Skin of body (tissue), 3 donors: ENCODE data around the gene CADM4. TPM values are rescaled to one million over a fixed set of nuclear protein-coding genes. Genes with fewer than 3 reads are reported as not detected.
A peak's percentile ranks its signal among the peaks of the same experiment; 100 is the strongest.
"Not testable (repeated sequence)": the region's sequence is repeated elsewhere in the genome, so short reads cannot be mapped to it uniquely, and the experiment has no call there.

Source experiments
- DNase-seq: peaks from one replicate; lab custom pipeline; 2025; lab: John Stamatoyannopoulos, UW
- small RNA-seq: library from RNA; depleted of rRNA; stranded (forward); fragments of <200 nt; gene quantifications from one replicate; pipeline ENCODE3, GENCODE V24; 2014; ENCODE audit warnings: low replicate concordance
- total RNA-seq: library from RNA; depleted of rRNA; stranded (reverse); fragments of >200 nt; gene quantifications from one replicate; pipeline ENCODE4 v1.2.3, GENCODE V29; 2014

The CADM4 gene
- total RNA-seq, 1 donor from 2014 or later: 10.4 TPM

DNA sequence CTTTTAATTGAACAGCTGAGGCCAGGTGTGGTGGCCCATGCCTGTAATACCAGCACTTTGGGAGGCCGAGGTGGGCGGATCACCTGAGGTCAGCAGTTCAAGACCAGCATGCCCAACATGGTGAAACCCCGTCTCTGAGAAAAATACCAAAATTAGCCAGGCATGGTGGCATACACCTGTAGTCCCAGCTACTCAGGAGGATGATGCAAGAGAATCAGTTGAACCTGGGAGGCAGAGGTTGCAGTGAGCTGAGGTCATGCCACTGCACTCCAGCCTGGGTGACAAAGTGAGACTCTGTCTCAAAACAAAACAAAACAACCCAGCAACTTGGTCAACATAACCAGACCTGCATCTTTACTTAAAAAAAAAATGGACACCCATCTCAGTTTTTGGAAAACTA, 52.6 kb downstream of the CADM4 start:
- DNase-seq: not testable (repeated sequence)

DNA sequence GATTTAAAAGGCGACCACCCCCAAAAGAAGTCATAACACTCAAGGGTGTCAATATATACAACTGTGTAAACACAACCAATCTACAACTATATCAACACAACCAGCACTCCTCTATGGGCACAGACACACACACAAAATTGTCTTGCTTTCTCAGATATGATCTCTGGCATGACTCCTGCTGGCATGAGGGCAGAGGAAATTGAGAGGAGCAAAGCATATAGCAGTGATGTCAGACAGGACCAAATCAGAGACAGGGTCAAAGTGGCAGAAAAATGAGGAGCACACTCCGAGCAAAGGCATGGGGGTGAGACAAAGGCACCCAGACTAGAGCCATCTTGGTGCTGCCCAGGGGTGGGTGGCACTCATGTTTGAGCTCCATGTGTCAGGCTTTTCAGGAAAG, 53.3 kb downstream of the CADM4 start:
- DNase-seq: no peak

DNA sequence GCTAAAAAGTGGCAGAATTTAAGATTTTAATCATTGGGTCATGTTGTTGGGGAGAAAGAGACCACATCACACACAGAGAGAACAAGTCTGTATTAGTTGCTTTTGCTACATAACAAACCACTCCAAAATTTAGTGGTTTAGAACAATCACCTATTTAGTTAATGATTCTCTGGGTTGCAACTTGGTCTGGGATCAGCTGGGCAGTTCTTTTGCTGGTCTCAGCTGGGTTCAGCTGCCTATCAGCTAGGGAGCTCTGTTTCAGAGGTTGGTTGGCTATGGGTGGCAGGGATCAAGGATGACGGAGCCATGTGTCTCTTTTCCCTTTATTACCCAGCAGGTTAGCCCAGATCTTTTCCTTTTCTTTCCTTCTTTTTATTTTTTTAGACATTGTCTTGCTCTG, 55.2 kb downstream of the CADM4 start:
- no peak for DNase-seq

DNA sequence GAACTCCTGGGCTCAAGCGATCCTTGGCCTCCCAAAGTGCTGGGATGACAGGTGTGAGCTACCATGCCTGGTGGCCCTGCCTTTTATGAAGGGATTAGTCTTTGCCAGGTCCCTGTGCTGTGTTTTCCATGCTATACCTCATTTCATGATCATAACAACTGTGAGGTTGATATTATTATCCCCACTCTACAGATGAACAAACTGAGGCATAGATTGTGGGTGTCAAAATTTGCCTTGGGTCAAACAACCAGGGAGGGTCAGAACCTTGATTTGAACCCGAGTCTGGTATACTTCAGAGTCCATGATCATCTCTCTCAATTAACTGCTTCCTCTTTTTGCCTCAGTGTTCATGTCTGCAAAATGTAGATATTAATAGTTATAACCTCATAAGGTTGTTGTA, 57.2 kb downstream of the CADM4 start:
- DNase-seq: no peak

DNA sequence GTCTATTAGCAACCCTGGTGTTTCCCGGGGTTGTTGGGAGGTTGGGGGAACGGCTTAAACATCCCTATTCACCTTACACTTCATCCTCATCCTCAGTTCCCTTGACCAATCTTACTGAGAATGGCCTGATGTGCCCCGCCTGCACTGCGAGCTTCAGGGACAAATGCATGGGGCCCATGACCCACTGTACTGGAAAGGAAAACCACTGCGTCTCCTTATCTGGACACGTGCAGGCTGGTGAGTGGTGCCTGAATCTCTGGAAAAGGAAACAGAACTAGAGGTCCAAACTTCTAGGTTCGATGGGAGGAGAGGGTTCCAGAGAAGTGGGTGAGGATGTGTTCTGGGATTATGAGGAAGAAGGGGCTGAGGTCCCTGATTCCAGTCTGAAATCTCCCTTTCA, 58.2 kb downstream of the CADM4 start:
- no peak for DNase-seq

DNA sequence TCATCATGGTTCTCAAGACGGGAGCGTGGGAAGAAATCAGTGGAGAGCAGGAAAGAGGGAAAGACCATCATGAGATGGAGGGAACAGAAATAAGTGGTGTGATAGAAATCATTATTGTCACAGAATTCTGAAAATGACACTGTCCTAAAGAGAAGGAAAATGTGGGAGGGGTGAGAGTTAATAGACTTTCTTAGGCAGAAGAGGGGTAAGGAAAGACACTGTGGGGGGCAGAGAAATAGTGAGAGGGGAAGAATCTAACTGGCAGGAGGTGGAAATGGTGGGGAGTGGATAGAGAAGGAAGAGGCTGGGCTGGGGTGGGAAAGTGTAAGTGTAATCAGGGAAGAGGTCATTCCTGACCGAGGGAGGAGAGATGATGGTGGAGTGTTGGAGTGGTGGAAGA, 60.9 kb downstream of the CADM4 start:
- no peak for DNase-seq

DNA sequence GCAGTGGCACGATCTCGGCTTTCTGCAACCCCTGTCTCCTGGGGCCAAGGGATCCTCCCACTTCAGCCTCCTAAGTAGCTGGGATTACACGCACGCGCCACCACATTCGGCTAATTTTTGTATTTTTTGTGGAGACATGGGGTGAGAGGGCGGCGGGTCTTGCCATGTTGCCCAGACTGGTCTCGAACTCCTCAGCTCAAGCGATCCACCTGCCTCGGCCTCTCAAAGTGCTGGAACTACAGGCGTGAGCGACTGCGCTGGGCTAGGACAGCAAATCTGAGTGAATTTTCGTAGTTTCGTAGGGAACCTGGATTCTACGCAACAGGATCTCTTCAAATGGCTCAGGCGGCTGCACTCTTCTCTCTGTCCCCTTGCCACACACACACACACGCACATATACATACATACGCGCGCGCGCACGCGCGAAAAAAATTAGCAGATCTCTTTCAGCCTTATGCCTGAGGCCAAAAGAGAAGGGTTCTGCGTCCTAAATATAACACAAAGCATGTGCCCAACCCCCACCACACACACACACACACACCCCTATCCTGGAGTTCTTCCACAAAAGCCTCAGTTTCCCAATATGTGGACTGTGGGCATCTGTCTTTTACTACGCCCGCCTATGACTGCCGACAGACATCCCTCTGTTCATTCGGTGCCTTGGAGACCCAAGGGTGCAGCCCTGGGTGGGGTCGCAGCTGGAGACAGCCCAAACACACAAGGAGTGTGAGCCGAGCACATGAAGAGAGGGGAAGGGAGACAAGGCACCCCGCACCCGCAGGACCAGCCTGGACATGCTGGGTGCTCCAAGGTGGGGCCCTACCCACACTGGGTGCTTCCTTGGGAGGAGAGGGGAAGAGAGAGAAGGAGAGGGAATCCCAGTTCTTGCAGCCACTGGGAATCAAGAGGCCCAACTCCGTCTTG, 63.4 kb downstream of the CADM4 start:
- DNase-seq: no peak

DNA sequence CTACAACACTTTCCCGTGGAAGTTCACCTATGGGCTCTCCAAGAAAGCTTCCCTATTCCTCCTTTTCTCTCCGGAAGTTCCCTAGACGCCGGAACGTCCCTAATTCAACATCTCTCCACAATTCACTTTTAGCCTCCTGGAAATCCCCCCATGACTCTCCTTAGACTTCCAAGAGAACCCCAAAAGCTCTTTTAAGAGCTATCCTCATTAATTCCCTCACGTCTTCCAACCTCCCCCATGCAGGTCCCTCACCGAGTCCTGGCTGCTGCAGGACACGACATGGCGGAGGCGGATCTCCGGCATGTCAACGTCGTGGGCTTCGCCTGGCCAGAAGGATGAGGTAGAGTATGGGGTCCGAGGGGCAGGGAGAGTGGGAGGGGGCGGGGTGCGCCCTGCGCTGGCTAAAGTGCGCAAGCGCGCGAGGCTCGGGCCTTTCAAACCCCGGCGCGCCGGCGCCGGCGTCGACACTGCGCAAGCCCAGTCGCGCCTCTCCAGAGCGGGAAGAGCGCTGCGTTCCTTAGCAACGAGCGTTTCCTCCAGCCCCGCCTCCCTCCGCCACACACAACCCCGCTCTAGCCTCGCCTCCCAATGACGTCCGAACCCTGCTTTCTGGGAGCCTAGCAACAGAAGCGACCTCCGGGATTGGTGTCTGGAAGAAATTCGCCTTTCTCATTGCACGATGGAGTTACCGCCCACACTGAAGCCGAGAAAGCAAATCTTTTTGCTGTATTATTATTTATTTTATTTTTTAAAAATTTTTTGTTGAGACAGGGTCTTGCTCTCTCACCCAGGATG, 64.3 kb downstream of the CADM4 start, which contains the start of the genes PINLYP and XRCC1:
PINLYP (plus strand) TSS at position 646 of the 795 bp plus-strand sequence. CDS start 1,391 bp downstream, outside the sequence.
XRCC1 (minus strand) TSS at position 372 of the 795 bp plus-strand sequence; CDS start at position 303, 69 bp downstream.
- DNase-seq: peak; percentile 99

DNA sequence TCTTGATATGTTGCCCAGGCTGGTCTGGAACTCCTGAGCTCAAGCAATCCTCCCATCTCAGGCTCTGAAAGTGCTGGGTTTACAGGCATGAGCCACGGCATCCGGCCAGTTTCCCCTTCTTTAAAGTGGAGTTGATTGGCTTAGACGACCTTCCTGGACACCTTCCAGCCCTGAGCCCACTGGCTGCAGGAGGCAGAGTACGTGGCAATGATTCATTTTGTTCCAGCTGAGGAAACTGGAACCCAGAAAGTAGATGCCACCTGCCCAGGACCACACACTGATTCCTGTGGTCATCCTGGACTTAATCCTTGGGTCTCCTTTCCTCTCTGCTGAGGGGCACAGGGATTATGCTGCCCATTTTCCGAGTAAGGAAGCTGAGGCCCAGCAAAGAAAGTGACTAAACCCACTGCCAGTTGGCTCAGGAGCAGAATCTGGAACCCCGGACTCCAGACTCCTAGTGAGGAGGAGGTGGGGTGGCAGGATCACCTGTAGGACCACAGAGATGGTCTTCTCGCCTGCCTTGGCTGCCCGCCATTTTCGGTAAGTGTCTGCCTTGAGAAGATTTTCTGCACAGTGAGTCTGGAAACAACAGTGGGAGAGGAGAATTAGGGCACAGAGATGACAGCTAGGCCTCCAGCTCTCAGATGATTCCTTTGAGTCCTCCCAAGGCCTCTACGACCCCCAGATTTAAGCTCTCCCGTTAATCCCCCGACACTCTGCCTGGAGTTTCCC, 65.1 kb downstream of the CADM4 start:
- DNase-seq: no peak

Small RNA genes lying within 50 kb of the gene (small RNA-seq; reads per million reads assigned to genes)
- not detected for gene RN7SL368P

Other genes starting within 250 kb of the CADM4 start
- gene TEX101, start 225.0 kb downstream of the CADM4 start, total RNA-seq: not detected
- 73.8 TPM for gene LYPD3, start 174.2 kb downstream of the CADM4 start, total RNA-seq
- gene PHLDB3, start 135.1 kb downstream of the CADM4 start, total RNA-seq: 19.3 TPM
- gene ETHE1, start 112.6 kb downstream of the CADM4 start, total RNA-seq: 23.4 TPM
- gene ZNF575, start 106.7 kb downstream of the CADM4 start, total RNA-seq: 0.79 TPM
- 10.6 TPM for gene XRCC1, start 64.3 kb downstream of the CADM4 start, total RNA-seq
- 23.1 TPM for gene PINLYP, start 64.0 kb downstream of the CADM4 start, total RNA-seq
- gene IRGQ, start 43.7 kb downstream of the CADM4 start, total RNA-seq: 19.6 TPM
- gene ZNF576, start 43.3 kb downstream of the CADM4 start, total RNA-seq: 4.6 TPM
- gene SRRM5, start 27.8 kb downstream of the CADM4 start, total RNA-seq: not detected
- gene ZNF428, start 20.2 kb downstream of the CADM4 start, total RNA-seq: 28.4 TPM
- 29.1 TPM for gene PLAUR, start 30.3 kb upstream of the CADM4 start, total RNA-seq
- not detected for gene IRGC, start 76.2 kb upstream of the CADM4 start, total RNA-seq
- gene SMG9, start 115.1 kb upstream of the CADM4 start, total RNA-seq: 14.3 TPM
- gene KCNN4, start 141.1 kb upstream of the CADM4 start, total RNA-seq: 3.5 TPM
- gene LYPD5, start 162.6 kb upstream of the CADM4 start, total RNA-seq: 16.0 TPM
- gene ZNF283, start 187.5 kb upstream of the CADM4 start, total RNA-seq: 18.5 TPM
- gene ZNF404, start 244.1 kb upstream of the CADM4 start, total RNA-seq: 3.7 TPM